Heart left ventricle (tissue), 16 donors: ENCODE measurements around the gene FADS6. TPM values are rescaled to one million over a fixed set of nuclear protein-coding genes. Genes with fewer than 3 reads are reported as not detected.
A peak's percentile ranks its signal among the peaks of the same experiment; 100 is the strongest.

Experiments used
- ATAC-seq, 4 donors: fragments of 200-7000 bp; cut with Tn5 transposase; one replicate each; pipeline ENCODE4 v1.9.1; 2020 to 2022; ENCODE audit warnings: moderate library complexity in 4 of 4, mild to moderate bottlenecking in 3 of 4, moderate number of reproducible peaks in 1 of 4
- DNase-seq, 5 donors: peaks; one replicate each; pipeline ENCODE4 v3.0.0-alpha.2; 2020
- H3K27ac ChIP-seq, 12 donors: fragments of 200-600 bp; sonication (generic) in 4 of 12; one replicate each; pipeline versions ENCODE4 v1.5.0 to v1.8.0; 2016 to 2022; ENCODE audit warnings: mild to moderate bottlenecking in 2 of 12
- H3K27me3 ChIP-seq, 9 donors: fragments of 200-600 bp; sonication (generic) in 2 of 9; one replicate each; pipeline versions ENCODE4 v1.5.1 to v1.8.0; 2016 to 2022; ENCODE audit warnings: mild to moderate bottlenecking in 3 of 9
- H3K36me3 ChIP-seq, 9 donors: fragments of 200-600 bp; sonication (generic) in 2 of 9; one replicate each; pipeline versions ENCODE4 v1.5.0 to v1.8.0; 2018 to 2022; ENCODE audit warnings: mild to moderate bottlenecking in 2 of 9
- H3K4me1 ChIP-seq, 12 donors: fragments of 200-600 bp; sonication (generic) in 4 of 12; one replicate each; pipeline versions ENCODE4 v1.5.0 to v1.8.0; 2016 to 2022; ENCODE audit warnings: mild to moderate bottlenecking in 3 of 12
- H3K4me3 ChIP-seq, 12 donors: fragments of 200-600 bp; sonication (generic) in 4 of 12; one replicate each; pipeline versions ENCODE4 v1.5.0 to v1.8.0; 2017 to 2022; ENCODE audit warnings: mild to moderate bottlenecking in 9 of 12, moderate library complexity in 4 of 12
- H3K9me3 ChIP-seq, 12 donors: fragments of 200-600 bp; sonication (generic) in 4 of 12; one replicate each; pipeline versions ENCODE4 v1.5.0 to v1.8.0; 2016 to 2022; ENCODE audit warnings: mild to moderate bottlenecking in 1 of 12
- CTCF ChIP-seq, 12 donors: fragments of 200-600 bp; sonication (generic) in 4 of 12; IDR thresholded peaks; one replicate each; pipeline versions ENCODE4 v1.5.0 to v1.8.0; 2018 to 2022; ENCODE audit warnings: antibody characterized with exemption in 12 of 12, mild to moderate bottlenecking in 5 of 12
- POLR2A ChIP-seq, 2 donors: fragments of 450-650 bp; IDR thresholded peaks; one replicate each; pipeline ENCODE4 v1.6.1; 2017; ENCODE audit warnings: antibody characterized with exemption in 2 of 2, mild to moderate bottlenecking in 2 of 2, moderate library complexity in 2 of 2
- WGBS, 4 donors: extraction: QIAGEN DNeasy Blood & Tissue Kit in 2 of 4; methylation state at CpG; one replicate each; pipeline versions ENCODE4 v1.1.5 to v1.1.7; 2013 to 2018; 5-methylcytosine and 5-hydroxymethylcytosine counted together
- intact Hi-C, 10 donors: fragments of 100-400 bp; cut with DNase I; formaldehyde crosslinking; loops; one replicate each; pipeline versions ENCODE4 v1.11.1 to v1.14.2; 2022
- polyA plus RNA-seq, 2 donors: library from polyadenylated mRNA; stranded (reverse); fragments of 200-250 nt; gene quantifications; one replicate each; pipeline ENCODE4 v1.2.3, GENCODE V29; 2013
- total RNA-seq, 9 donors: library from RNA; depleted of rRNA in 2 of 9; stranded (reverse); fragments of >200 nt in 2 of 9; fragmentation: NEBNext Ultra II Directional in 3 of 9; extraction: Animal tissue kit (Norgen Biotek cat#: 25700) in 3 of 9; gene quantifications; one replicate each; pipeline versions ENCODE4 v1.1.0 to v1.2.4, GENCODE V29; 2016 to 2023
- donor health status: ischemic (EF 13 %, LVEDD 7.1; RV severe dilation, severe dysfunction).
- donor health status: healthy with polysubstance abuse.
- donor health status: DM: no; HTN: yes; CAD: no.
- donor health status: DM: no; HTN: no; CAD: no.
- donor health status: ischemic (EF 25% LVEDD 6.9; RV normal size, moderate dysfunction).
- donor health status: ischemic (EF 25% LVEDD 5.7; RV mildly dilated, moderate dysfunction).
- donor health status: healthy.
- donor health status: DM: yes; HTN: yes; CAD: no.
- donor health status: ischemic (EF 35%, LVEDD 5.7; RV mildly dilated, moderate dysfunction).
- donor health status: nonischemic (EF 11% LVEDD 7.7; RV severe dilation, severe dysfunction).
- donor health status: DM: yes; HTN: yes; CAD: no.
- donor health status: PGD.
- donor health status: ischemic (EF 29% LVEDD 5.4; RV normal size, mild dysfunction).
- donor health status: nonischemic (EF 23%, LVEDD 6.1; RV moderate dilation, normal function).

Gene FADS6
- total and polyA plus RNA-seq, 11 donors = not detected

- H3K36me3 ChIP-seq = peaks cover 0 to 3% (median 0%) of the 10 kb centered on the region in 9 donors
- no peaks in the 10 kb centered on the region for H3K9me3 ChIP-seq
- H3K27ac ChIP-seq = no peak overlapping the region
- H3K4me1 ChIP-seq = peaks cover 8 to 32% (median 17%) of the 10 kb centered on the region in 12 donors
- TF ChIP-seq CTCF (IDR thresholded peaks at IDR 0.05) (no peak), POLR2A (IDR thresholded peaks at IDR 0.05) (no peak)
- intact Hi-C loops = loop anchor here in 9 of 10 donors (1.0 to 10.0 kb wide), 6 partner anchors 73 to 210 kb away; no protein-coding TSS in a partner anchor
- peak in 1 of 4 donors; percentile 4 for ATAC-seq
- peaks cover 16 to 31% (median 23%) of the 10 kb centered on the region in 9 donors for H3K27me3 ChIP-seq
- H3K4me3 ChIP-seq = no peak overlapping the region
- WGBS, 4 donors = 89 to 97% (median 94%) methylated on average over 12 to 15 of the region's 15 CpGs
- DNase-seq = no peak
These were observed 29.1 kb downstream of the FADS6 start for GRCh38 chr17:74864297-74864865.

- no peak for ATAC-seq
- intact Hi-C loops = loop anchor here in 9 of 10 donors (1.0 to 10.0 kb wide), 7 partner anchors 72 to 209 kb away; no protein-coding TSS in a partner anchor
- H3K27me3 ChIP-seq = peaks cover 23 to 38% (median 31%) of the 10 kb centered on the region in 9 donors
- H3K4me3 ChIP-seq = no peak overlapping the region
- H3K4me1 ChIP-seq = peaks cover 8 to 36% (median 17%) of the 10 kb centered on the region in 12 donors
- peaks cover 0 to 3% (median 0%) of the 10 kb centered on the region in 9 donors for H3K36me3 ChIP-seq
- no peak for DNase-seq
- 88 to 92% (median 89%) methylated on average over 19 to 25 of the region's 25 CpGs for WGBS, 4 donors
- TF ChIP-seq POLR2A (IDR thresholded peaks at IDR 0.05) (no peak), CTCF (IDR thresholded peaks at IDR 0.05) (no peak)
- no peaks in the 10 kb centered on the region for H3K9me3 ChIP-seq
- no peak overlapping the region for H3K27ac ChIP-seq
These were observed 29.8 kb downstream of the FADS6 start for GRCh38 chr17:74863420-74864296.

- TF ChIP-seq CTCF (IDR thresholded peaks at IDR 0.05) = no peak
- WGBS, 4 donors = 81 to 94% (median 89%) methylated on average over 2 to 6 of the region's 6 CpGs
- DNase-seq = no peak
These were observed 30.5 kb downstream of the FADS6 start for GRCh38 chr17:74862919-74863318.

More at GRCh38 chr17:74862919-74863318, 30.5 kb downstream of the FADS6 start:
- no peak for ATAC-seq
- peaks cover 0 to 3% (median 0%) of the 10 kb centered on the region in 9 donors for H3K36me3 ChIP-seq
- no peaks in the 10 kb centered on the region for H3K9me3 ChIP-seq
- peaks cover 24 to 41% (median 33%) of the 10 kb centered on the region in 9 donors for H3K27me3 ChIP-seq
- no peak overlapping the region for H3K4me3 ChIP-seq
- peaks cover 8 to 36% (median 17%) of the 10 kb centered on the region in 12 donors for H3K4me1 ChIP-seq
- no peak overlapping the region for H3K27ac ChIP-seq
- intact Hi-C loops = loop anchor here in 9 of 10 donors (1.0 to 10.0 kb wide), 5 partner anchors 21 to 208 kb away; no protein-coding TSS in a partner anchor
